Cardiac fibroblast (primary cell): ENCODE measurements around the gene FRAS1.

Experiments
- DNase-seq, 2 donors: peaks; one replicate each; pipeline versions ENCODE4 v3.0.0 to v3.0.0-alpha.2; 2010; ENCODE audit warnings: low read depth in 2 of 2
- H3K4me3 ChIP-seq, 2 donors: replicated peaks in 1 of 2; 1 replicate in 1 of 2; 2 replicates in 1 of 2; pipeline ENCODE4 v1.5.1; 2011; ENCODE audit warnings: low read depth in 2 of 2, low read length in 2 of 2, mild to moderate bottlenecking in 2 of 2, moderate library complexity in 1 of 2
- CTCF ChIP-seq: IDR thresholded peaks from one replicate; pipeline ENCODE4 v1.5.1; 2011; ENCODE audit warnings: low read depth, mild to moderate bottlenecking, low read length, inconsistent platforms

Gene FRAS1

GRCh38 chr4:78310740-78311115, 253.6 kb downstream of the FRAS1 start:
- no peak overlapping the region for H3K4me3 ChIP-seq
- no peak for TF ChIP-seq CTCF
- DNase-seq, result no peak

GRCh38 chr4:78311306-78311705, 254.2 kb downstream of the FRAS1 start:
- no peak overlapping the region for H3K4me3 ChIP-seq
- TF ChIP-seq CTCF, result no peak
- DNase-seq, result no peak

- H3K4me3 ChIP-seq, result no peak overlapping the region
- peak in 1 of 2 donors; percentile 35 for DNase-seq
- TF ChIP-seq CTCF, result no peak
These were observed 256.0 kb downstream of the FRAS1 start for GRCh38 chr4:78312989-78313753.

- no peak for TF ChIP-seq CTCF
- H3K4me3 ChIP-seq, result no peak overlapping the region
- no peak for DNase-seq
These were observed 256.6 kb downstream of the FRAS1 start for GRCh38 chr4:78313754-78314120.

- no peak overlapping the region for H3K4me3 ChIP-seq
- DNase-seq, result no peak
- no peak for TF ChIP-seq CTCF
These were observed 261.0 kb downstream of the FRAS1 start for GRCh38 chr4:78318126-78318525.

- no peak overlapping the region for H3K4me3 ChIP-seq
- DNase-seq, result no peak
- no peak for TF ChIP-seq CTCF
These were observed 263.3 kb downstream of the FRAS1 start for GRCh38 chr4:78320349-78320935.
